Activated naive CD4-positive, alpha-beta T cell (primary cell): ENCODE data around the gene CCL17.
"Not testable (repeated sequence)": the region's sequence is repeated elsewhere in the genome, so short reads cannot be mapped to it uniquely, and the experiment has no call there.

Source experiments
- DNase-seq, 4 experiments: peaks; one replicate each; lab custom pipeline; 2025; lab: John Stamatoyannopoulos, UW

Gene CCL17

GRCh38 chr16:57396786-57397185 lies 7.8 kb upstream of the CCL17 start:
- DNase-seq: no peak

- DNase-seq: not testable (repeated sequence)
These were observed 7.1 kb upstream of the CCL17 start for GRCh38 chr16:57397493-57397892.

- DNase-seq: no peak
These were observed 2.5 kb upstream of the CCL17 start for GRCh38 chr16:57401943-57402640.

GRCh38 chr16:57405097-57405496 lies 530 bp downstream of the CCL17 start:
- DNase-seq: no peak

GRCh38 chr16:57406881-57407280 lies 2.3 kb downstream of the CCL17 start:
- DNase-seq: no peak

GRCh38 chr16:57407521-57408353 lies 3.2 kb downstream of the CCL17 start:
- no peak for DNase-seq

- DNase-seq: no peak
These were observed 4.5 kb downstream of the CCL17 start for GRCh38 chr16:57409065-57409464.

- DNase-seq: no peak
These were observed 5.5 kb downstream of the CCL17 start for GRCh38 chr16:57409870-57410587.

- no peak for DNase-seq
These were observed 6.9 kb downstream of the CCL17 start for GRCh38 chr16:57411362-57411976.

GRCh38 chr16:57412584-57412983 lies 8.0 kb downstream of the CCL17 start:
- DNase-seq: no peak

GRCh38 chr16:57413301-57413730 lies 8.7 kb downstream of the CCL17 start:
- DNase-seq: no peak

- no peak for DNase-seq
These were observed 9.2 kb downstream of the CCL17 start for GRCh38 chr16:57413733-57414132.

GRCh38 chr16:57416084-57416483 lies 11.5 kb downstream of the CCL17 start:
- no peak for DNase-seq

- no peak for DNase-seq
These were observed 14.9 kb downstream of the CCL17 start for GRCh38 chr16:57419506-57419905.

GRCh38 chr16:57422026-57422944 lies 17.7 kb downstream of the CCL17 start:
- DNase-seq: no peak

GRCh38 chr16:57423152-57423551 lies 18.6 kb downstream of the CCL17 start:
- DNase-seq: no peak

- DNase-seq: no peak
These were observed 20.0 kb downstream of the CCL17 start for GRCh38 chr16:57424583-57424982.

- no peak for DNase-seq
These were observed 21.8 kb downstream of the CCL17 start for GRCh38 chr16:57426356-57426755.

- DNase-seq: no peak
These were observed 22.7 kb downstream of the CCL17 start for GRCh38 chr16:57427307-57427706.

GRCh38 chr16:57427824-57428223 lies 23.3 kb downstream of the CCL17 start:
- DNase-seq: no peak

- no peak for DNase-seq
These were observed 26.4 kb downstream of the CCL17 start for GRCh38 chr16:57430955-57431354.
